Neural cell (in vitro differentiated cells): ENCODE data around the gene CCL27. TPM values are rescaled to one million over a fixed set of nuclear protein-coding genes. Genes with fewer than 3 reads are reported as not detected.

Experiments used
- H2AFZ ChIP-seq: fragments of 200-600, 300-800 bp; sonication (generic), shearing (Covaris generic); 2 replicates; pipeline ENCODE4 v1.6.0; 2014; ENCODE audit warnings: low read depth, mild to moderate bottlenecking, antibody characterized with exemption, low read length, moderate library complexity
- H3F3A ChIP-seq: fragments of 200-600 bp; shearing (Covaris generic); 2 replicates; pipeline ENCODE4 v1.6.1; 2016; ENCODE audit warnings: mild to moderate bottlenecking, moderate library complexity, mixed read lengths, antibody characterized with exemption, low read length; ENCODE audit not compliant: insufficient read depth, poor library complexity, severe bottlenecking
- H3K27ac ChIP-seq: fragments of 200-600, 300-800 bp; sonication (generic), shearing (Covaris generic); 2 replicates; pipeline ENCODE4 v1.5.1; 2014; ENCODE audit warnings: mild to moderate bottlenecking, low read length, moderate library complexity
- H3K27me3 ChIP-seq: fragments of 300-800, 200-600 bp; sonication (generic), shearing (Covaris generic); 2 replicates; pipeline ENCODE4 v1.6.0; 2014; ENCODE audit warnings: mild to moderate bottlenecking, low read depth, low read length, moderate library complexity; ENCODE audit not compliant: insufficient read depth
- H3K36me3 ChIP-seq: fragments of 300-800, 200-600 bp; sonication (generic), shearing (Covaris generic); 2 replicates; pipeline ENCODE4 v1.5.1; 2014; ENCODE audit warnings: mild to moderate bottlenecking, antibody characterized with exemption, low read length, moderate library complexity; ENCODE audit not compliant: insufficient read depth
- H3K4me2 ChIP-seq: fragments of 300-800, 200-600 bp; sonication (generic), shearing (Covaris generic); 2 replicates; pipeline ENCODE4 v1.6.0; 2014; ENCODE audit warnings: mild to moderate bottlenecking, low read length
- H3K4me3 ChIP-seq: fragments of 300-800, 200-600 bp; sonication (generic), shearing (Covaris generic); 2 replicates; pipeline ENCODE4 v1.5.1; 2014; ENCODE audit warnings: mild to moderate bottlenecking, low read length, moderate library complexity
- H3K79me2 ChIP-seq: fragments of 200-600 bp; shearing (Covaris generic); replicated peaks from 2 replicates; pipeline ENCODE4 v1.6.0; 2014; ENCODE audit warnings: mild to moderate bottlenecking, low read length, moderate library complexity; ENCODE audit not compliant: insufficient read depth
- H3K9ac ChIP-seq: fragments of 300-800, 200-600 bp; sonication (generic), shearing (Covaris generic); 2 replicates; pipeline ENCODE4 v1.6.1; 2016; ENCODE audit warnings: mild to moderate bottlenecking, low read length, mixed read lengths
- H3K9me2 ChIP-seq: fragments of 200-600 bp; shearing (Covaris generic); 2 replicates; pipeline ENCODE4 v1.6.1; 2016; ENCODE audit warnings: mild to moderate bottlenecking, low read length, mixed read lengths; ENCODE audit not compliant: insufficient read depth
- H3K9me3 ChIP-seq: fragments of 200-600, 300-800 bp; sonication (generic), shearing (Covaris generic); 2 replicates; pipeline ENCODE4 v1.6.1; 2016; ENCODE audit warnings: mild to moderate bottlenecking, mixed run types, low read length, moderate library complexity, mixed read lengths
- H4K20me1 ChIP-seq: fragments of 200-600 bp; shearing (Covaris generic); 2 replicates; pipeline ENCODE4 v1.6.1; 2016; ENCODE audit warnings: mild to moderate bottlenecking, mixed run types; ENCODE audit not compliant: insufficient read depth
- CTCF ChIP-seq: fragments of 450-650 bp; IDR thresholded peaks from 2 replicates; pipeline ENCODE4 v1.5.1; 2014; ENCODE audit warnings: antibody characterized with exemption, mild to moderate bottlenecking, moderate library complexity; ENCODE audit not compliant: poor library complexity, severe bottlenecking
- EP300 ChIP-seq: fragments of 450-650 bp; conservative IDR thresholded peaks from 2 replicates; pipeline ENCODE4 v1.6.1; 2014; ENCODE audit warnings: antibody characterized with exemption, mild to moderate bottlenecking, moderate library complexity; ENCODE audit not compliant: poor library complexity, severe bottlenecking
- EZH2 ChIP-seq: fragments of 200-600, 300-800 bp; shearing (Covaris generic), sonication (generic); IDR thresholded peaks from 2 replicates; pipeline ENCODE4 v1.6.1; 2014; ENCODE audit warnings: antibody characterized with exemption, low read length, borderline replicate concordance, mild to moderate bottlenecking; ENCODE audit not compliant: insufficient read depth, poor library complexity, severe bottlenecking
- MXI1 ChIP-seq: fragments of 450-650 bp; conservative IDR thresholded peaks from 2 replicates; pipeline ENCODE4 v1.6.1; 2014; ENCODE audit warnings: antibody characterized with exemption, mild to moderate bottlenecking; ENCODE audit not compliant: poor library complexity, severe bottlenecking
- POLR2AphosphoS5 ChIP-seq: IDR thresholded peaks from 2 replicates; pipeline ENCODE4 v1.6.1; 2012
- RAD21 ChIP-seq: fragments of 450-650 bp; conservative IDR thresholded peaks from 2 replicates; pipeline ENCODE4 v1.6.1; 2014; ENCODE audit warnings: antibody characterized with exemption, mild to moderate bottlenecking, moderate library complexity
- SMC3 ChIP-seq: fragments of 450-650 bp; conservative IDR thresholded peaks from 2 replicates; pipeline ENCODE4 v1.6.1; 2014; ENCODE audit warnings: antibody characterized with exemption, mild to moderate bottlenecking, moderate library complexity; ENCODE audit not compliant: poor library complexity
- TAF1 ChIP-seq: IDR thresholded peaks from 2 replicates; pipeline ENCODE4 v1.6.1; 2012; ENCODE audit warnings: low read depth
- polyA plus RNA-seq: library from polyadenylated mRNA; depleted of rRNA; stranded (reverse); fragments of >200 nt; gene quantifications from 2 replicates; pipeline ENCODE4 v1.2.3, GENCODE V29; 2014
- TF ChIP-seq, protein P1 (sequence below): IDR thresholded peaks from 2 replicates; pipeline ENCODE4 v1.6.1; 2012; ENCODE audit warnings: borderline replicate concordance

CCL27 gene
- polyA plus RNA-seq, 1 donor from 2014 or later = 0.82 TPM

- Histone ChIP-seq H3F3A (peaks cover 3% of the 10 kb centered on the region), H3K4me2 (no peak overlapping the region), H3K27ac (no peak overlapping the region), H3K27me3 (peaks cover 13% of the 10 kb centered on the region), H3K9ac (no peak overlapping the region), H3K4me3 (no peak overlapping the region), H4K20me1 (no peaks in the 10 kb centered on the region), H3K9me3 (no peaks in the 10 kb centered on the region), H3K36me3 (no peaks in the 10 kb centered on the region), H3K79me2 (peaks cover 14% of the 10 kb centered on the region), H3K9me2 (no peaks in the 10 kb centered on the region), H2AFZ (no peak overlapping the region)
- TF ChIP-seq RAD21 (no peak), SMC3 (no peak), EP300 (no peak), TAF1 (no peak)
- TF ChIP-seq, protein P1, sequence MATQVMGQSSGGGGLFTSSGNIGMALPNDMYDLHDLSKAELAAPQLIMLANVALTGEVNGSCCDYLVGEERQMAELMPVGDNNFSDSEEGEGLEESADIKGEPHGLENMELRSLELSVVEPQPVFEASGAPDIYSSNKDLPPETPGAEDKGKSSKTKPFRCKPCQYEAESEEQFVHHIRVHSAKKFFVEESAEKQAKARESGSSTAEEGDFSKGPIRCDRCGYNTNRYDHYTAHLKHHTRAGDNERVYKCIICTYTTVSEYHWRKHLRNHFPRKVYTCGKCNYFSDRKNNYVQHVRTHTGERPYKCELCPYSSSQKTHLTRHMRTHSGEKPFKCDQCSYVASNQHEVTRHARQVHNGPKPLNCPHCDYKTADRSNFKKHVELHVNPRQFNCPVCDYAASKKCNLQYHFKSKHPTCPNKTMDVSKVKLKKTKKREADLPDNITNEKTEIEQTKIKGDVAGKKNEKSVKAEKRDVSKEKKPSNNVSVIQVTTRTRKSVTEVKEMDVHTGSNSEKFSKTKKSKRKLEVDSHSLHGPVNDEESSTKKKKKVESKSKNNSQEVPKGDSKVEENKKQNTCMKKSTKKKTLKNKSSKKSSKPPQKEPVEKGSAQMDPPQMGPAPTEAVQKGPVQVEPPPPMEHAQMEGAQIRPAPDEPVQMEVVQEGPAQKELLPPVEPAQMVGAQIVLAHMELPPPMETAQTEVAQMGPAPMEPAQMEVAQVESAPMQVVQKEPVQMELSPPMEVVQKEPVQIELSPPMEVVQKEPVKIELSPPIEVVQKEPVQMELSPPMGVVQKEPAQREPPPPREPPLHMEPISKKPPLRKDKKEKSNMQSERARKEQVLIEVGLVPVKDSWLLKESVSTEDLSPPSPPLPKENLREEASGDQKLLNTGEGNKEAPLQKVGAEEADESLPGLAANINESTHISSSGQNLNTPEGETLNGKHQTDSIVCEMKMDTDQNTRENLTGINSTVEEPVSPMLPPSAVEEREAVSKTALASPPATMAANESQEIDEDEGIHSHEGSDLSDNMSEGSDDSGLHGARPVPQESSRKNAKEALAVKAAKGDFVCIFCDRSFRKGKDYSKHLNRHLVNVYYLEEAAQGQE = no peak
These were observed 38.9 kb downstream of the CCL27 start for GRCh38 chr9:34623374-34624235.

DNA sequence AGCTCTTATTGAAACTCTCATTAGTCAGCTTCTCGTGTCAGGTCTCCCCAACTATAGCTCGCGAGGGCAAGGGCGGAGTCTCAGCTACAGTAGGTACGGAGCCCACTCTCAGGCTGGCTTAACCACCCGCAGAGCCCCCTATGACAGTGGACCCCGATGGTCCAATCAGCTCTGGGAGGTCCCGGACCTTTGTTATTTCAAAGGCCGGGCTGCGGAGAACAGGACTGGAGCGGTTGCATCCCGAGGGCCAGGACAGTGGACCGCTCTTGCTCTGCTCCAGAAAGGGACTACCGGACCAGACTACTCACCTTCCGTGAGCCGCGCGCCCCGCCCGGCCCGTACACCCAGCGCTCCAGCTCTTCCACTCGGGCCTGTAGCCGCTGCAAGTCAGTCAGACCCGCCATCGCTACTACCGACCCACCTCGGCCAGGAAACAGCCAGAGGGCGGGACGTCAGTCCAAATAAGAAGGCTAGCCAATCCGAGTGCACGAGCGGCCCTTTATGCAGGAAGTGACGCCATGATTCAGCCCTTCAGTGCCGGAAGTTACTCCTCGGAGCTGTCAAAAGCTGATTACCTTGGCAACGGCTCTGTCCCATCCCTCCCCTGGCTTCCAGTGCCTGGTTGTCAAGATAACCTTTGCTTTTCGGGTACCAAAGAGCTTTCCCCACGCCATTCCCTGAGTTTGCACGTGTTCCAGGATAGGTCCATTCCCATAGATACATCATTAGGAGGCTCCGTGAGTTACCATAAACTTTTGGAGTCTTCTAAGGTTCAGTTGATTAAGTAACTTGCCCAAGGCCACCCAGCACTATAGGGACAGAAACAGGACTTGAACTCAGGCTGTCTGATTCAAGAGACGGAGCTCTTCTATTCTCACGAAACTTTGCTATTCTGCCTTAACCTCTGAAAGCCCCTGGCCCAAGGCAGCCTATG, 42.1 kb downstream of the CCL27 start, which contains the start of gene DCTN3:
Gene DCTN3 (minus strand): TSS at position 435 of the 934 bp plus-strand sequence. CDS start 31 bp downstream, at position 404.
- Histone ChIP-seq H3K27ac (peak within 1 kb of the TSS; percentile 89), H3K79me2 (peaks cover 14% of the 10 kb centered on the region), H3K9me2 (no peaks in the 10 kb centered on the region), H2AFZ (peak within 1 kb of the TSS; percentile 81), H4K20me1 (no peaks in the 10 kb centered on the region), H3F3A (peaks cover 3% of the 10 kb centered on the region), H3K27me3 (no peaks in the 10 kb centered on the region), H3K4me2 (peak within 1 kb of the TSS; percentile 63), H3K9me3 (no peaks in the 10 kb centered on the region), H3K4me3 (peak within 1 kb of the TSS; percentile 93), H3K36me3 (no peaks in the 10 kb centered on the region), H3K9ac (peak within 1 kb of the TSS; percentile 94)
- TF ChIP-seq, protein P1 = peak; percentile 85
- peak; percentile 66 for TF ChIP-seq EP300
- peak; percentile 65 for TF ChIP-seq MXI1
- no peak for TF ChIP-seq CTCF
- peak; percentile 22 for TF ChIP-seq SMC3
- TF ChIP-seq POLR2AphosphoS5 = peak; percentile 98
- peak; percentile 92 for TF ChIP-seq TAF1
- no peak for TF ChIP-seq RAD21
- TF ChIP-seq EZH2 = no peak
